Keratinocyte (primary cell): ENCODE measurements around the gene BRAT1.

Experiments
- CTCF ChIP-seq, 3 experiments: IDR thresholded peaks in 1 of 3; conservative IDR thresholded peaks in 1 of 3; optimal IDR thresholded peaks in 1 of 3; 2 replicates in 2 of 3; 3 replicates in 1 of 3; pipeline versions ENCODE3 to v1.5.1; 2011; ENCODE audit warnings: low read length in 3 of 3, mild to moderate bottlenecking in 3 of 3, moderate library complexity in 2 of 3, control low read depth in 1 of 3, inconsistent platforms in 1 of 3; ENCODE audit not compliant: insufficient read depth in 2 of 3; ENCODE audit errors: extremely low read depth in 1 of 3
- EZH2 ChIP-seq: IDR thresholded peaks from one replicate; pipeline ENCODE4 v1.6.1; 2012; ENCODE audit warnings: inconsistent platforms, mild to moderate bottlenecking, low read length, moderate library complexity

- TF ChIP-seq CTCF (optimal IDR thresholded peaks at IDR 0.05 in 1 of 3, IDR thresholded peaks at IDR 0.05 in 1 of 3, conservative IDR thresholded peaks at IDR 0.05 in 1 of 3; ENCODE audit: extremely low read depth in 1 of 3, insufficient read depth in 2 of 3, low read length in 3 of 3) (no peak), EZH2 (no peak)
These were observed 31.8 kb upstream of the BRAT1 start for GRCh38 chr7:2587134-2587533.
